Measurements from ENCODE around the gene ATP4A.

GRCh38 chr19:35514282-35514809 lies 49.1 kb downstream of the ATP4A start:
- no peak for TF ChIP-seq POLR2A (IDR thresholded peaks at IDR 0.05)
- no peak for TF ChIP-seq CTCF (IDR thresholded peaks at IDR 0.05 in 4 of 5, conservative IDR thresholded peaks at IDR 0.05 in 1 of 5)

Measured in gastrocnemius medialis (tissue), 4 donors.